Hepatic stellate cell (primary cell): ENCODE results near the gene CELF2.
"Not testable (repeated sequence)": the region's sequence is repeated elsewhere in the genome, so short reads cannot be mapped to it uniquely, and the experiment has no call there.

ENCODE experiments used
- DNase-seq: peaks from one replicate; pipeline ENCODE4 v3.0.0; 2011; ENCODE audit warnings: low spot score

The CELF2 gene

GRCh38 chr10:11097686-11098085 lies 80.0 kb downstream of the CELF2 start:
- no peak for DNase-seq

GRCh38 chr10:11098666-11099065 lies 81.0 kb downstream of the CELF2 start:
- DNase-seq, result no peak

GRCh38 chr10:11104772-11105675 lies 87.4 kb downstream of the CELF2 start:
- DNase-seq, result no peak

GRCh38 chr10:11105676-11106004 lies 88.0 kb downstream of the CELF2 start:
- DNase-seq, result no peak

GRCh38 chr10:11106621-11107374 lies 89.1 kb downstream of the CELF2 start:
- DNase-seq, result no peak

- no peak for DNase-seq
Observed at GRCh38 chr10:11107948-11108347, 90.3 kb downstream of the CELF2 start.

- DNase-seq, result no peak
Observed at GRCh38 chr10:11108356-11108755, 90.7 kb downstream of the CELF2 start.

- no peak for DNase-seq
Observed at GRCh38 chr10:11109590-11109989, 91.9 kb downstream of the CELF2 start.

- DNase-seq, result no peak
Observed at GRCh38 chr10:11110539-11110938, 92.9 kb downstream of the CELF2 start.

GRCh38 chr10:11111490-11111889 lies 93.8 kb downstream of the CELF2 start:
- DNase-seq, result no peak

- no peak for DNase-seq
Observed at GRCh38 chr10:11112718-11113117, 95.0 kb downstream of the CELF2 start.

GRCh38 chr10:11113156-11113555 lies 95.5 kb downstream of the CELF2 start:
- no peak for DNase-seq

GRCh38 chr10:11114269-11114668 lies 96.6 kb downstream of the CELF2 start:
- no peak for DNase-seq

- DNase-seq, result no peak
Observed at GRCh38 chr10:11115337-11115736, 97.7 kb downstream of the CELF2 start.

GRCh38 chr10:11116361-11116760 lies 98.7 kb downstream of the CELF2 start:
- no peak for DNase-seq

GRCh38 chr10:11116817-11117216 lies 99.1 kb downstream of the CELF2 start:
- DNase-seq, result no peak

- DNase-seq, result no peak
Observed at GRCh38 chr10:11118686-11119085, 101.0 kb downstream of the CELF2 start.

- DNase-seq, result no peak
Observed at GRCh38 chr10:11119843-11120242, 102.2 kb downstream of the CELF2 start.

GRCh38 chr10:11120711-11121110 lies 103.0 kb downstream of the CELF2 start:
- DNase-seq, result no peak

GRCh38 chr10:11123892-11124291 lies 106.2 kb downstream of the CELF2 start:
- DNase-seq, result not testable (repeated sequence)

- DNase-seq, result no peak
Observed at GRCh38 chr10:11125004-11125403, 107.3 kb downstream of the CELF2 start.

GRCh38 chr10:11127017-11127416 lies 109.3 kb downstream of the CELF2 start:
- DNase-seq, result not testable (repeated sequence)

- no peak for DNase-seq
Observed at GRCh38 chr10:11131112-11131639, 113.5 kb downstream of the CELF2 start.
